ENCODE data around the gene LTBP3. TPM values are rescaled to one million over a fixed set of nuclear protein-coding genes. Genes with fewer than 3 reads are reported as not detected.
A peak's percentile ranks its signal among the peaks of the same experiment; 100 is the strongest.

The LTBP3 gene
- total and polyA plus RNA-seq, 9 of the 15 experiments (the other 6 are each of a cell fraction or from before 2014, with no cell fraction given): 0.06 to 20.5 (median 4.8) TPM

GRCh38 chr11:65574811-65575567, 16.8 kb upstream of the LTBP3 start (continued):
- TF ChIP-seq PATZ1 (CRISPR knock-in tag; IDR thresholded peaks at IDR 0.05; ENCODE audit: borderline replicate concordance) (no peak), ZNF609 (CRISPR knock-in tag; IDR thresholded peaks at IDR 0.05; ENCODE audit: borderline replicate concordance) (0 out of 2 replicates have a peak, but pooled peaks have one; percentile 84), RBM39 (optimal IDR thresholded peaks at IDR 0.05; ENCODE audit: low read depth, low read length) (peak; percentile 79), ZNF197 (CRISPR knock-in tag; IDR thresholded peaks at IDR 0.05; ENCODE audit: low read depth) (0 out of 2 replicates have a peak, but pooled peaks have one; percentile 36), ZKSCAN1 (IDR thresholded peaks at IDR 0.05; ENCODE audit: low read depth, low read length) (no peak; the same call in 1 of the 2 replicates), HDAC2 (IDR thresholded peaks at IDR 0.05) (peak; percentile 100), IRF1 (CRISPR knock-in tag; IDR thresholded peaks at IDR 0.05; ENCODE audit: borderline replicate concordance) (no peak), SMAD4 (CRISPR knock-in tag; conservative IDR thresholded peaks at IDR 0.05) (peak; percentile 81), ASH1L (IDR thresholded peaks at IDR 0.05; ENCODE audit: borderline replicate concordance, low read depth, partially characterized antibody) (peak; percentile 32), ATF1 (CRISPR knock-in tag; IDR thresholded peaks at IDR 0.05) (no peak), ATF1 (tag; IDR thresholded peaks at IDR 0.05) (peak; percentile 79), MTA3 (IDR thresholded peaks at IDR 0.05; ENCODE audit: borderline replicate concordance) (0 out of 2 replicates have a peak, but pooled peaks have one; percentile 35), SNRNP70 (optimal IDR thresholded peaks at IDR 0.05; ENCODE audit: low read depth, low read length) (no peak), TEAD4 (IDR thresholded peaks at IDR 0.05; ENCODE audit: low read length) (peak; percentile 96), TEAD4 (CRISPR knock-in tag; IDR thresholded peaks at IDR 0.05; ENCODE audit: borderline replicate concordance) (no peak), ZFP91 (CRISPR knock-in tag; IDR thresholded peaks at IDR 0.05) (no peak), CHD4 (IDR thresholded peaks at IDR 0.05; ENCODE audit: insufficient read depth, insufficient replicate concordance, low read depth, low read length, poor library complexity, severe bottlenecking) (peak; percentile 100), ZNF76 (CRISPR knock-in tag; IDR thresholded peaks at IDR 0.05; ENCODE audit: borderline replicate concordance) (no peak)
